RCC 7860 (cell line): Measurements from ENCODE around the gene MYH16.
"Not testable (repeated sequence)": the region's sequence is repeated elsewhere in the genome, so short reads cannot be mapped to it uniquely, and the experiment has no call there.

ENCODE experiments used
- DNase-seq: peaks from one replicate; pipeline ENCODE4 v3.0.0-alpha.2; 2015; ENCODE audit warnings: low spot score
- FAIRE-seq: peaks from 2 replicates; lab custom pipeline; 2012; peaks lifted over from hg19 to GRCh38; lab: Jason Lieb, UNC

The MYH16 gene

DNA sequence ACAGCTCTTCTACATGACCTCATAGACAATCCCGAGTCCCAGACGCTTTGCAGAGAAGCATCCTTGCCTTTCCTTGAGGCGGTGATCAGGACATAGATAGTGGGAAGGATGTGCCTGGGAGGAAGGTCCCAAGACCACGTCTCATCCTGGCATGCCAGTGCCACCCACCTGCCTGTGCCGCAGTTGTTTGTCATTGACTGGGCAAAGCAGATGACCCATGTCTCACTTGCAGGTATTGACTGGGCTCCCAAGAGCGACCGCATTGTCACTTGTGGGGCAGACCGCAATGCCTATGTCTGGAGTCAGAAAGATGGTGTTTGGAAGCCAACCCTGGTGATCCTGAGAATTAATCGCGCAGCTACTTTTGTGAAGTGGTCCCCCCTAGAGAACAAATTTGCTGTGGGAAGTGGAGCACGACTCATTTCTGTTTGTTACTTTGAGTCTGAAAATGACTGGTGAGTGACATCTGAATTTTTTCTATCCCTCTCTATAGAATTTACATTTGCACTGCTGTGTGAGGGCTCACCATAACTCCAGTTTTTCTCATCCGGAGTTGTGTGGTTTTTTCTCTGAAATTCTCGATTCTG is 71.5 kb downstream of the MYH16 start:
- FAIRE-seq (no peak), DNase-seq (no peak)

DNA sequence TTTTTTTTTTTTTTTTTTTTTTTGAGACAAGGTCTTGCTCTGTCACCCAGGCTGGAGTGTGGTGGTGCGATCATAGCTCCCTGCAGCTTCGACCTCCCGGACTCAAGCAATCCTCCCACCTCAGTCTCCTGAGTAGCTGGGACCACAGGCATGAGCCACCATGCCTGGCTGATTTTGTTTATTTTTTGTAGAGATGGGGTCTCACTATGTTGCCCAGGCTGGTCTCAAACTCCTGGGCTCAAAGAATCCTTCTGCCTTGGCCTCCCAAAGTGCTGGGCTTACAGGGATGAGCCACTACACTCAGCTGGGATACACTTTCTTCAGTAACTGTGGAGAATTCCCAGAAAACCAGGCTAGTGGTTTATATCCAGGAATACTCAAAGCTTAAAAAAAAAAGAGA is 78.0 kb downstream of the MYH16 start:
- not testable (repeated sequence) for FAIRE-seq, DNase-seq

DNA sequence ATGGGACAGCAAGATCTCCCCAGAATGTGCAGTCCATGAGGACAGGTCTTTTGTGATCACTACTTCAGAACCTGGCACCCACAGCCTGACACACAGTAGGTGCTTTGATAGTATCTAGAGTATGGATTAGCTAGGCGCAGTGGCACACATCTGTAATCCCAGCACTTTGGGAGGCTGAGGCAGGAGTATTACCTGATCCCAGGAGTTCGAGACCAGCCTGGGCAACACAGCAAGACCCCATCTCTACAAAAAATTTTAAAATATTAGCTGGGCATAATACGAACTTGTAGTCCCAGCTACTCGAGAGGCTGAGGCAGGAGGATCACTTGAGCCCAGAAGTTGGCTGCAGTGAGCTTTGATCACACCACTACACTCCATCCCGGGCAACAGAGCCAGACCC is 79.6 kb downstream of the MYH16 start:
- no peak for FAIRE-seq
- DNase-seq: no peak

DNA sequence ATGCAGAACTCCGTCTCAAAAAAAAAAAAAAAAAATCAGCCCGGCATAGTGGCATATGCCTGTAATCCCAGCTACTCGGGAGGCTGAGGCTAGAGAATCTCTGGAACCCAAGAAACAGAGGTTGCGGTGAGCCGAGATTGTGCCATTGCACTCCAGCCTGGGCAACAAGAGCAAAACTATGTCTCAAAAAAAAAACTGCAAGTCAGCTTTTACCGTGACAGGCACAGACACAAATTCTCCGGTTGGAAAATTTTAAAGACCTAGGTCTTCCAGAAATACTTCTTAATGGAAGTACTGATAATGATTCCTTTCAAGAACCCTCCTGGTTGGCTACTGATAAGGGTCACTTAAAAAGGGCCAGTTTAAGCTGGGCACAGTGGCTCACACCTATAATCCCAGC is 82.5 kb downstream of the MYH16 start:
- no peak for FAIRE-seq

DNA sequence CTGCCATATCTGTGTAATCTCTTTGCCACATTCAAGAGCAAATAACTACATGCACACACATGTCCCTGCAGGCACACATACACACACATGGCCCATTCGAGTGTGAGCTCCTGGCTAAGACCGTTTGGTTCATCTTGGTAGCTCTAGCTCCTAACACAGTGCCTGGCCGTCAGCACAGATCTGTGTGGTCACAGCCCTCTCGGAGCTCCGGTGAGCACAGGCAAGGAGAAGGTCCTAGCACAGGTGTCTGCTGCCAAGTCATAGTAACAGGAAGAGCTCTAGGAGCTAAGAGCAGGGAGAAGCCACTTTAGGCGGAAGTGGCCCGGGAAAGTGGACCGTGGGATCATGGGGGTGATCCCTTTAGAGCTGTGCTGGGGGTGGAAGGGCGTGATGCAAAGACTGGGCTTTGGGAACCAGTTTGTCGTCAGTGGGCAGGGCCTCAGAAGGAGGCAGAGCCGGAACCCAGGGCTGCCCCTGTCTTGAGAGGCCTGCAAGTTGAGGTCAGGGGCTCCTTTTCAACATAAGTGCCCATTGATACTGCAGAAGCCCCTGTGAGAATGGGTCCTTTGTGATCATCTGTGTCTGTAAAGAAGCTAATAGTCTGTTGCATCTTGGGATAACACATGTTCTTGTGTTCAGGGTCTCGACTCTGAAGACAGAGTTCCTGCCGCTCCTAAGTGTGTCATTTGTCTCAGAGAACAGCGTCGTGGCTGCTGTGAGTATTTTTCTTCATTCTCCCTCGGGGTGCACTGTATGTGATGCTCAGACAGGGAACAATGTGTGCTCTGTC is 85.3 kb downstream of the MYH16 start:
- DNase-seq (no peak), FAIRE-seq (no peak)

More for the DNA sequence above, 82.5 kb downstream of the MYH16 start:
- no peak for DNase-seq

DNA sequence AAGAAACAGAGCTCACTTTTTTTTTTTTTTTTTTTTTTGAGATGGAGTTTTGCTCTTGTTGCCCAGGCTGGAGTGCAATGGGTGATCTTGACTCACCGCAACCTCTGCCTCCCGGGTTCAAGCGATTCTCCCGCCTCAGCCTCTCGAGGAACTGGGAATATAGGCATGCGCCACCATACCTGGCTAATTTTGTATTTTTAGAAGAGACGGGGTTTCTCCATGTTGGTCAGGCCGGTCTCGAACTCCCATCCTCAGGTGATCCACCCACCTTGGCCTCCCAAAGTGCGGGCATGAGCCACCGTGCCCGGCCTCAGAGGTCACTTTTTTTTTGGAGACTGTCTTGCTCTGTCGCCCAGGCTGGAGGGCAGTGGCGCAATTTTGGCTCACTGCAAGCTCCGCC is 85.9 kb downstream of the MYH16 start:
- not testable (repeated sequence) for DNase-seq, FAIRE-seq

DNA sequence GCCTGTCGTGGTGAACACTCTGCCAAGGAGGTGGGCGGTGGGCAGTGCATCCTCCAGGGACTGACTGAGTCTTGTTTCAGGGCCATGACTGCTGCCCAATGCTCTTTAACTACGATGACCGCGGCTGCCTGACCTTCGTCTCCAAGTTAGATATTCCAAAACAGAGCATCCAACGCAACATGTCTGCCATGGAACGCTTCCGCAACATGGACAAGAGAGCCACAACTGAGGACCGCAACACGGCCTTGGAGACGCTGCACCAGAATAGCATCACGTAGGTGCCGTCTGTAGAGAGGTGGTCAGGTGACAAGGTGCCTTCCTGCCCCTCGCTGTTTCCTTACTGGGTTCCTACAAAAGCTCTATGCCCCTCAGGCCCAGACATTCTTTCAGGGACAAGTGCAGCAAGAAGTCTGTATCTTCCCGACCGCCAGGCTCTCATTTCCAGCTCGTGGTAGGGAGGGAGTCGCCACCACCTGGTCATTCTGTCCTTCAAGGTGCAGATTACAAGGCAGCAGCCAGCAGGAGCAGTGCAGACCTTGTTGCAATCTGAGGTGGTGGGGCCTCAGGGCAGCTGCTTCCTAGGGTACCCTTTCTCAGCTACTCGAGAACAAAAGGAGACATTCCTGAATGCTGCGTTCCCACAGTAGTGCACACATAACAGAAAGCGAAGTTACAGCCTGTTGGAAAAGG is 87.0 kb downstream of the MYH16 start:
- FAIRE-seq (no peak), DNase-seq (no peak)
